Karpas-422 (cell line): ENCODE measurements around the gene ZFAND4. TPM values are rescaled to one million over a fixed set of nuclear protein-coding genes. Genes with fewer than 3 reads are reported as not detected.
A peak's percentile ranks its signal among the peaks of the same experiment; 100 is the strongest.
"Not testable (repeated sequence)": the region's sequence is repeated elsewhere in the genome, so short reads cannot be mapped to it uniquely, and the experiment has no call there.

Source experiments
- DNase-seq: peaks from one replicate; pipeline ENCODE4 v3.0.0-alpha.2; 2015
- H2AFZ ChIP-seq: fragments of 200-600 bp; sonication (generic); 2 replicates; pipeline ENCODE4 v1.6.1; 2014; ENCODE audit warnings: antibody characterized with exemption, low read length, mixed read lengths
- H3K27ac ChIP-seq: fragments of 200-600 bp; sonication (generic); 2 replicates; pipeline ENCODE4 v1.5.1; 2014; ENCODE audit warnings: mild to moderate bottlenecking, low read length, moderate library complexity
- H3K27me3 ChIP-seq: fragments of 200-600 bp; sonication (generic); 2 replicates; pipeline ENCODE4 v1.6.1; 2014; ENCODE audit warnings: low read length, mixed read lengths
- H3K36me3 ChIP-seq: fragments of 200-600 bp; sonication (generic); 2 replicates; pipeline ENCODE4 v1.6.1; 2014; ENCODE audit warnings: low read length, mixed read lengths; ENCODE audit not compliant: insufficient read depth
- H3K4me1 ChIP-seq: fragments of 200-600 bp; sonication (generic); 2 replicates; pipeline ENCODE4 v1.6.1; 2014; ENCODE audit warnings: mild to moderate bottlenecking, low read length, mixed read lengths
- H3K4me2 ChIP-seq: fragments of 200-600 bp; sonication (generic); 2 replicates; pipeline ENCODE4 v1.6.1; 2014; ENCODE audit warnings: low read length, low read depth, mild to moderate bottlenecking; ENCODE audit not compliant: poor library complexity, severe bottlenecking
- H3K4me3 ChIP-seq: fragments of 200-600 bp; sonication (generic); 2 replicates; pipeline ENCODE4 v1.5.1; 2014; ENCODE audit warnings: mild to moderate bottlenecking, antibody characterized with exemption, low read length, mixed read lengths
- H3K79me2 ChIP-seq: fragments of 200-600 bp; sonication (generic); 2 replicates; pipeline ENCODE4 v1.6.1; 2014; ENCODE audit warnings: mild to moderate bottlenecking, low read length, mixed read lengths
- H3K9ac ChIP-seq: fragments of 200-600 bp; sonication (generic); 2 replicates; pipeline ENCODE4 v1.6.0; 2014; ENCODE audit warnings: low read length
- H3K9me2 ChIP-seq: fragments of 200-600 bp; sonication (generic), shearing (Covaris generic); replicated peaks from 2 replicates; pipeline ENCODE4 v1.6.0; 2014; ENCODE audit warnings: mild to moderate bottlenecking, low read length, moderate library complexity; ENCODE audit not compliant: insufficient read depth
- H3K9me3 ChIP-seq: fragments of 300-700, 200-600 bp; sonication (generic); 2 replicates; pipeline ENCODE4 v1.6.1; 2014; ENCODE audit warnings: low read length, mixed read lengths
- H4K20me1 ChIP-seq: fragments of 200-600 bp; sonication (generic); 2 replicates; pipeline ENCODE4 v1.6.1; 2014; ENCODE audit warnings: mild to moderate bottlenecking, antibody characterized with exemption, low read length, low read depth; ENCODE audit not compliant: insufficient read depth
- total RNA-seq: library from RNA; depleted of rRNA; stranded (reverse); fragments of >200 nt; shearing (Covaris generic); gene quantifications from 2 replicates; pipeline ENCODE4 v1.2.3, GENCODE V29; 2014; ENCODE audit warnings: low replicate concordance

Gene ZFAND4
- total RNA-seq, 1 experiment from 2014 or later, result 61.3 TPM

GRCh38 chr10:45673074-45673648 is 589 bp upstream of the ZFAND4 start:
- peak; percentile 25 for DNase-seq
- H2AFZ ChIP-seq, result peak overlapping the region; percentile 81; the same call in 1 of the 2 replicates
- H3K36me3 ChIP-seq, result no peaks in the 10 kb centered on the region
- H3K9me2 ChIP-seq, result no peaks in the 10 kb centered on the region
- peak overlapping the region; percentile 31; the same call in 1 of the 2 replicates for H3K4me3 ChIP-seq
- no peaks in the 10 kb centered on the region for H4K20me1 ChIP-seq
- H3K9me3 ChIP-seq, result no peaks in the 10 kb centered on the region
- H3K79me2 ChIP-seq, result peaks cover 39% of the 10 kb centered on the region
- H3K4me2 ChIP-seq, result peak overlapping the region; percentile 46
- peaks cover 22% of the 10 kb centered on the region for H3K4me1 ChIP-seq
- no peaks in the 10 kb centered on the region for H3K27me3 ChIP-seq
- no peak overlapping the region for H3K27ac ChIP-seq
- peak overlapping the region; percentile 50 for H3K9ac ChIP-seq

DNA sequence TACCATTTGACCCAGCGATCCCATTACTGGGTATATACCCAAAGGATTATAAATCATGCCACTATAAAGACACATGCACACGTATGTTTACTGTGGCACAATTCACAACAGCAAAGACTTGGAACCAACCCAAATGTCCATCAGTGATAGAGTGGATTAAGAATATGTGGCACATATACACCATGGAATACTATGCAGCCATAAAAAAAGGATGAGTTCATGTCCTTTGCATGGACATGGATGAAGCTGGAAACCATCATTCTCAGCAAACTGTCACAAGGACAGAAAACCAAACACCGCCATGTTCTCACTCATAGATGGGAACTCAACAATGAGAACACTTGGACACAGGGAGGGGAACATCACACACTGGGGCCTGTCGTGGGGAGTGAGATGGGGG is 1.3 kb downstream of the ZFAND4 start:
- Histone ChIP-seq H3K79me2 (peaks cover 58% of the 10 kb centered on the region), H3K4me1 (peaks cover 33% of the 10 kb centered on the region), H3K27ac (peak overlapping the region; percentile 76), H3K4me3 (peak overlapping the region; percentile 68), H3K9ac (peak overlapping the region; percentile 87), H3K4me2 (peak overlapping the region; percentile 77), H3K36me3 (peaks cover 11% of the 10 kb centered on the region; the same call in 1 of the 2 replicates)
- H3K9me3 ChIP-seq, H4K20me1 ChIP-seq, H3K9me2 ChIP-seq, DNase-seq, H3K27me3 ChIP-seq, H2AFZ ChIP-seq: not testable (repeated sequence)

GRCh38 chr10:45669897-45670296 is 2.7 kb downstream of the ZFAND4 start:
- not testable (repeated sequence) for H3K9me3 ChIP-seq, H2AFZ ChIP-seq, H4K20me1 ChIP-seq, H3K27me3 ChIP-seq, DNase-seq, H3K9me2 ChIP-seq, H3K9ac ChIP-seq, H3K27ac ChIP-seq
- H3K79me2 ChIP-seq, result peaks cover 72% of the 10 kb centered on the region
- H3K4me3 ChIP-seq, result peak overlapping the region; percentile 68; the same call in 1 of the 2 replicates
- H3K36me3 ChIP-seq, result peaks cover 14% of the 10 kb centered on the region
- peaks cover 33% of the 10 kb centered on the region for H3K4me1 ChIP-seq
- peak overlapping the region; percentile 77 for H3K4me2 ChIP-seq

DNA sequence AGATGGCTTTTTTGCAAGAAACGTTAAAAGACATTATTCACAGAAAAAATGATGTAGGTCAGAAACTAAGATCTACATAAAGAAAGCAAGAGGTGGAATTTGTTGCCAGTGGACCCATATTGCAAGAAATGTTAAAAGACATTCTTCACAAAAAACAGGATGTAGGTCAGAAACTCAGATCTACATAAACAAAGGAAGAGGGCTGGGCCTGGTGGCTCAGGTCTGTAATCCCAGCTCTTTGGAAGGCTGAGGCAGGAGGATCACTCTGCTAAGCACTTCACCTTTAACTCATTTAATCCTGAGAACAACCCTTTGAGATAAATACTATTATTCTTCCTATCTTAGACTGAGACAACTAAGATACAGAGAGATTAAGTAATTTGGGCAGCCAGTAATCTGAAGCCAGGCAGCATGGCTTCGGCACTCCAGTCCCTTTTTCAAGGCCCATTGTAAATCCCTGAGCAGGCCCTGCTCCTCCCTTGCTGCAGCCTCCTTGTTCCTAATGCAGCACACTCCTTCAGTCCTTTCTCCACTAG is 11.6 kb downstream of the ZFAND4 start:
- Histone ChIP-seq H3K27ac (peak overlapping the region; percentile 98), H3K4me1 (peaks cover 78% of the 10 kb centered on the region)

GRCh38 chr10:45657033-45657926 is 15.3 kb downstream of the ZFAND4 start:
- Histone ChIP-seq H3K9me3 (no peaks in the 10 kb centered on the region), H3K9ac (no peak overlapping the region), H3K27me3 (no peaks in the 10 kb centered on the region), H3K9me2 (no peaks in the 10 kb centered on the region), H3K4me2 (no peak overlapping the region), H3K27ac (peak overlapping the region; percentile 98), H4K20me1 (no peaks in the 10 kb centered on the region), H2AFZ (no peak overlapping the region), H3K4me1 (peaks cover 94% of the 10 kb centered on the region), H3K36me3 (peaks cover 26% of the 10 kb centered on the region), H3K79me2 (peaks cover 98% of the 10 kb centered on the region), H3K4me3 (no peak overlapping the region)
- peak; percentile 70 for DNase-seq

More for the DNA sequence above, 11.6 kb downstream of the ZFAND4 start:
- Histone ChIP-seq H3K9me3 (no peaks in the 10 kb centered on the region), H2AFZ (no peak overlapping the region), H3K9ac (peak overlapping the region; percentile 48), H3K4me2 (peak overlapping the region; percentile 49), H4K20me1 (no peaks in the 10 kb centered on the region), H3K79me2 (peaks cover 100% of the 10 kb centered on the region), H3K27me3 (no peaks in the 10 kb centered on the region), H3K36me3 (peaks cover 29% of the 10 kb centered on the region), H3K4me3 (peak overlapping the region; percentile 31), H3K9me2 (no peaks in the 10 kb centered on the region)
- DNase-seq, result peak; percentile 60

DNA sequence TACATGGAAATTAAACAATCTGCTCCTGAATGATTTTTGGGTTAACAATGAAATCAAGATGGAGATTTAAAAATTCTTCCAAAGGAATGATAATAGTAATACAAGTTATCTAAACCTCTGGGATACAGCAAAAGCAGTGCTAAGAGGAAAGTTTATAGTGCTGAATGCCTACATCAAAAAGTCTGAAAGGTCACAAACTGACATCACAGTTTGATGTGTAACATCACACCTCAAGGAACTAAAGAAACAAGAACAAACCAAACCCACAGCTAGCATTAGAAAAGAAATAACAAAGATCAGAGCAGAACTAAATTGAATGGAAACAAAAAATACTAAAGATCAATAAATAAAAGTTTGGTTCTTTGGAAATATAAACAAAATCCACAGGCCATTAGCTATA is 17.4 kb downstream of the ZFAND4 start:
- Histone ChIP-seq H3K4me3 (0 out of 2 replicates have a peak overlapping the region, but pooled peaks have one; percentile 20), H3K36me3 (peaks cover 31% of the 10 kb centered on the region), H2AFZ (no peak overlapping the region), H3K9ac (peak overlapping the region; percentile 67), H3K4me2 (peak overlapping the region; percentile 71), H3K4me1 (peaks cover 92% of the 10 kb centered on the region), H3K27ac (peak overlapping the region; percentile 98), H3K9me3 (no peaks in the 10 kb centered on the region), H3K9me2 (no peaks in the 10 kb centered on the region), H3K79me2 (peaks cover 97% of the 10 kb centered on the region), H3K27me3 (no peaks in the 10 kb centered on the region), H4K20me1 (no peaks in the 10 kb centered on the region)
- no peak for DNase-seq

DNA sequence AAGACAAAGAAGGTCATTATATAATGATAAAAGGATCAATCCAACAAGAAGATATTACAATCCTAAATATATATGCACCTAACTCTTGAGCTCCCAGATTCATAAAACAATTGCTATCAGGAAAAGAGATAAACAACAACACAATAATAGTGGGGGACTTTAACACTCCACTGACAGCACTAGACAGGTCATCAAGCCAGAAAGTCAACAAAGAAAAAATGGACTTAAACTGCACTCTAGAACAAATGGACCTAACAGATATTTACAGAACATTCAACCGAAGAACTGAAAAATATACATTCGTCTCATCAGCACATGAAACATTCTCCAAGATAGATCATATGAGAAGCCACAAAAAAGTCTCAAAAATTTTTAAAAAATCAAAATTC is 17.8 kb downstream of the ZFAND4 start:
- H3K9me2 ChIP-seq, H3K27me3 ChIP-seq, H4K20me1 ChIP-seq, DNase-seq, H3K9me3 ChIP-seq, H2AFZ ChIP-seq: not testable (repeated sequence)
- Histone ChIP-seq H3K79me2 (peaks cover 97% of the 10 kb centered on the region), H3K36me3 (peaks cover 31% of the 10 kb centered on the region), H3K9ac (peak overlapping the region; percentile 67), H3K4me1 (peaks cover 88% of the 10 kb centered on the region), H3K4me2 (peak overlapping the region; percentile 71), H3K27ac (peak overlapping the region; percentile 98), H3K4me3 (peak overlapping the region; percentile 20; the same call in 1 of the 2 replicates)

DNA sequence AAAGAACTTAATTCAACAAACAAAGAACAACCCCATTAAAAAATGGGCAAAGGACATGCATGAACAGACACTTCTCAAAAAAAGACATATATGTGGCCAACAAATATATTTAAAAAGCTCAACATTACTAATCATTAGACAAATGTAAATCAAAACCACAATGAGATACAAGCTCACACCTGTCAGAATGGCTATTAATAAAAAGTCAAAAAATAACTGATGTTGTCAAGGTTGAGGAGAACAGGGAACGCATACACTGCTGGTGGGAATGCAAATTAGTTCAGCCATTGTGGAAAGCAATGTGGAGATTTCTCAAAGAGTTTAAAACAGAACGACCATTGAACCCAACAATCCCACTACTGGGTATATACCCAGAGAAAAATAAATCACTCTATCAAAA is 19.1 kb downstream of the ZFAND4 start:
- Histone ChIP-seq H3K9me2 (no peaks in the 10 kb centered on the region), H4K20me1 (no peaks in the 10 kb centered on the region), H3K4me1 (peaks cover 77% of the 10 kb centered on the region), H3K4me2 (peak overlapping the region; percentile 71), H3K27ac (peak overlapping the region; percentile 98), H3K79me2 (peaks cover 97% of the 10 kb centered on the region), H3K9ac (peak overlapping the region; percentile 67), H3K9me3 (no peaks in the 10 kb centered on the region), H2AFZ (no peak overlapping the region), H3K4me3 (peak overlapping the region; percentile 49), H3K27me3 (no peaks in the 10 kb centered on the region), H3K36me3 (peaks cover 43% of the 10 kb centered on the region)
- peak; percentile 91 for DNase-seq
